Endodermal cell (in vitro differentiated cells): ENCODE results near the gene ZDHHC18. TPM values are rescaled to one million over a fixed set of nuclear protein-coding genes. Genes with fewer than 3 reads are reported as not detected.

ENCODE experiments used
- DNase-seq: peaks from one replicate; pipeline ENCODE4 v3.0.0-alpha.2; 2017
- H3K27ac ChIP-seq: 2 replicates; pipeline ENCODE4 v1.5.1; 2013; ENCODE audit warnings: mild to moderate bottlenecking, low read depth, low read length, moderate library complexity
- H3K27me3 ChIP-seq: 2 replicates; pipeline ENCODE4 v1.6.1; 2013; ENCODE audit warnings: mild to moderate bottlenecking, low read length, moderate library complexity; ENCODE audit not compliant: insufficient read depth, control insufficient read depth, poor library complexity, severe bottlenecking
- H3K36me3 ChIP-seq: 2 replicates; pipeline ENCODE4 v1.7.0; 2013; ENCODE audit warnings: mild to moderate bottlenecking, low read length, moderate library complexity; ENCODE audit not compliant: control insufficient read depth, insufficient read depth
- H3K4me1 ChIP-seq: one replicate; pipeline ENCODE4 v1.7.0; 2013; ENCODE audit warnings: low read length; ENCODE audit not compliant: control insufficient read depth, insufficient read depth
- H3K4me3 ChIP-seq: 2 replicates; pipeline ENCODE4 v1.5.1; 2013; ENCODE audit warnings: mild to moderate bottlenecking, low read length, moderate library complexity
- H3K9ac ChIP-seq: 2 replicates; pipeline ENCODE4 v1.6.1; 2013; ENCODE audit warnings: mild to moderate bottlenecking, low read length, moderate library complexity; ENCODE audit not compliant: poor library complexity, severe bottlenecking; ENCODE audit errors: extremely low read depth
- H3K9me3 ChIP-seq: 2 replicates; pipeline ENCODE4 v1.6.1; 2013; ENCODE audit warnings: mild to moderate bottlenecking, low read length, moderate library complexity; ENCODE audit not compliant: control insufficient read depth
- H3K27ac Mint-ChIP-seq: 2 replicates; pipeline ENCODE4 v1.8.0; 2020; ENCODE audit warnings: mixed read lengths
- H3K27me3 Mint-ChIP-seq: 2 replicates; pipeline ENCODE4 v1.8.0; 2021; ENCODE audit warnings: mild to moderate bottlenecking, mixed read lengths; ENCODE audit not compliant: insufficient read depth
- H3K36me3 Mint-ChIP-seq: 2 replicates; pipeline ENCODE4 v1.8.0; 2020; ENCODE audit warnings: low read depth, mixed read lengths
- H3K4me1 Mint-ChIP-seq: 2 replicates; pipeline ENCODE4 v1.8.0; 2020; ENCODE audit warnings: mixed read lengths
- H3K4me3 Mint-ChIP-seq: 2 replicates; pipeline ENCODE4 v1.8.0; 2020; ENCODE audit warnings: mild to moderate bottlenecking, moderate library complexity, mixed read lengths
- H3K9me3 Mint-ChIP-seq: 2 replicates; pipeline ENCODE4 v1.8.0; 2020; ENCODE audit warnings: mild to moderate bottlenecking, mixed read lengths
- WGBS, 2 experiments: methylation state at CpG; one replicate each; pipeline versions ENCODE4 v1.1.5 to v1.1.7; 2013; ENCODE audit warnings: missing lambda C conversion rate in 2 of 2, mixed read lengths in 1 of 2; ENCODE audit not compliant: insufficient coverage in 1 of 2, insufficient read length in 1 of 2; 5-methylcytosine and 5-hydroxymethylcytosine counted together
- total RNA-seq, 2 donors: library from RNA; stranded (reverse); fragmentation: NEBNext Ultra II Directional in 1 of 2; extraction: Animal tissue kit (Norgen Biotek cat#: 25700) in 1 of 2; gene quantifications; 2 replicates in 1 of 2; 3 replicates in 1 of 2; pipeline ENCODE4 v1.2.1, GENCODE V29; 2021
- TF ChIP-seq, protein P1 (sequence below): fragments of 200-600 bp; sonication (generic); conservative IDR thresholded peaks from 2 replicates; pipeline ENCODE4 v1.5.0; 2021; ENCODE audit warnings: antibody characterized with exemption, mild to moderate bottlenecking

Gene ZDHHC18
- total RNA-seq, 2 donors from 2014 or later: 39.7 to 42.4 TPM

DNA sequence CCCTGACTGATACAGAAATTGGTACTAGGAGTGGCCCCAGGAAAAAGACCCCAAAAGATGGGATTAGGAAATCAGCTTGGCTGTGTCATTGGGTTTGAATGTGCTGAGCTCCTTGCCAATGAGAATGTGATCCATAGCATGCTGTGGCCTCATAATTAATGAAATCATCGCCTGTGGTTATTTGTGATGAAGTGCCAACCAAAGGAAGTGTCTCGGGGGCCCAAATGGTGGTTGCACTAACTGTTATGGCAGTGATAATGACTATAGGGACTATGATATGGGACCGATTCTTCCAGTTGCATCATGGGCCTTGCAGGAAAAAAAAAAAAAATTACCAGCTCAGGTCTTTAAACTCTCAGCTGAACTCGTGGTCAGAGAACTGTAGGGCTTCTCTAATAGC lies 15.4 kb upstream of the ZDHHC18 start:
- Mint-ChIP-seq H3K36me3 (no peaks in the 10 kb centered on the region), H3K9me3 (peaks cover 8% of the 10 kb centered on the region), H3K27me3 (no peaks in the 10 kb centered on the region), H3K4me1 (no peaks in the 10 kb centered on the region), H3K4me3 (no peak overlapping the region), H3K27ac (no peak overlapping the region)
- TF ChIP-seq, protein P1, sequence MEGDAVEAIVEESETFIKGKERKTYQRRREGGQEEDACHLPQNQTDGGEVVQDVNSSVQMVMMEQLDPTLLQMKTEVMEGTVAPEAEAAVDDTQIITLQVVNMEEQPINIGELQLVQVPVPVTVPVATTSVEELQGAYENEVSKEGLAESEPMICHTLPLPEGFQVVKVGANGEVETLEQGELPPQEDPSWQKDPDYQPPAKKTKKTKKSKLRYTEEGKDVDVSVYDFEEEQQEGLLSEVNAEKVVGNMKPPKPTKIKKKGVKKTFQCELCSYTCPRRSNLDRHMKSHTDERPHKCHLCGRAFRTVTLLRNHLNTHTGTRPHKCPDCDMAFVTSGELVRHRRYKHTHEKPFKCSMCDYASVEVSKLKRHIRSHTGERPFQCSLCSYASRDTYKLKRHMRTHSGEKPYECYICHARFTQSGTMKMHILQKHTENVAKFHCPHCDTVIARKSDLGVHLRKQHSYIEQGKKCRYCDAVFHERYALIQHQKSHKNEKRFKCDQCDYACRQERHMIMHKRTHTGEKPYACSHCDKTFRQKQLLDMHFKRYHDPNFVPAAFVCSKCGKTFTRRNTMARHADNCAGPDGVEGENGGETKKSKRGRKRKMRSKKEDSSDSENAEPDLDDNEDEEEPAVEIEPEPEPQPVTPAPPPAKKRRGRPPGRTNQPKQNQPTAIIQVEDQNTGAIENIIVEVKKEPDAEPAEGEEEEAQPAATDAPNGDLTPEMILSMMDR: no peak
- 87 to 94% methylated on average over 4 of the region's 4 CpGs for WGBS, 2 experiments
- no peaks in the 10 kb centered on the region for H3K4me1 ChIP-seq
- no peak overlapping the region for H3K27ac ChIP-seq
- H3K27me3 ChIP-seq: no peaks in the 10 kb centered on the region
- H3K4me3 ChIP-seq: no peak overlapping the region
- no peak overlapping the region for H3K9ac ChIP-seq
- no peak for DNase-seq
- no peaks in the 10 kb centered on the region for H3K36me3 ChIP-seq
- H3K9me3 ChIP-seq: no peaks in the 10 kb centered on the region

DNA sequence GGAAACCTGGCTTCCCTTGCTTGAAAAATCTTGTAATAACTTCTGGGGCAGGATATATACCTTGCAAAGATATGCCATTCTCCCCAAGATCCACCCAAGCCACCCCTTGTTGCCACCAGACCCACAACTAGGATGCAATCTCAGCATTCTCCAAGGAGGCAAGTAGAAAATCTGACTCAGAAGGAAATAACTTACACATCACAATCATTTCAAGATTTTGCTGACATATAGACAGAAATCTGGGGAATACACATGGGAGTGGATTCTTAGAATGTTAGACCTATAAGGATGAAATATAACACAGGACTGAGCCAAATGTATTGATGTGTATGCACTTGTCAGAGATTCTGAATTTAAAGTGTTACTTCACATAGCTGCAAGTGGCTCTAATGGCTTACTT lies 14.8 kb upstream of the ZDHHC18 start:
- Histone ChIP-seq H3K9ac (no peak overlapping the region), H3K36me3 (no peaks in the 10 kb centered on the region), H3K4me3 (no peak overlapping the region), H3K4me1 (no peaks in the 10 kb centered on the region), H3K9me3 (no peaks in the 10 kb centered on the region), H3K27ac (no peak overlapping the region), H3K27me3 (no peaks in the 10 kb centered on the region)
- Mint-ChIP-seq H3K4me3 (no peak overlapping the region), H3K27ac (no peak overlapping the region), H3K4me1 (no peaks in the 10 kb centered on the region), H3K9me3 (peaks cover 6% of the 10 kb centered on the region), H3K36me3 (no peaks in the 10 kb centered on the region), H3K27me3 (no peaks in the 10 kb centered on the region)
- no peak for DNase-seq
- TF ChIP-seq, protein P1: no peak

DNA sequence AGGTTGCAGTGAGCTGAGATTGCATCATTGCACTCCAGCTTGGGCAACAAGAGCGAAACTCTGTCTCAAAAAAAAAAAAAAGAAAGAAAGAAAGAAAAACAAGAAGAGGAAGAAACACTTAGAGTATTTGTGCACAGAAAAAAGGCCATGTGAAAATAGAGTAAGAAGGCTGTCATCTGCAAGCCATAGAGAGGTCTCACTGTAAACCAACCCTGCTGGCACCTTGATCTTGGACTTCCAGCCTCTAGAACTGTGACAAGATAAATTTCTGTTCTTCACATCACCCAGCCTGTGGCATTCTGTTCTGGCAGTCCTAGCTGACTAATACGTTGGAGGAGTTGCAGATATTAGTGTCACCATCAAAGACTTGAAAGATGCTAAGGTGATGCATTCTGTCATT lies 12.1 kb upstream of the ZDHHC18 start:
- H3K4me1 ChIP-seq: no peaks in the 10 kb centered on the region
- TF ChIP-seq, protein P1: no peak
- WGBS, 2 experiments: 94% methylated on average over 2 of the region's 2 CpGs; no CpG with 5 or more reads in 1 of the 2 experiments
- H3K4me3 ChIP-seq: no peak overlapping the region
- Mint-ChIP-seq H3K27ac (no peak overlapping the region), H3K4me3 (no peak overlapping the region), H3K4me1 (no peaks in the 10 kb centered on the region), H3K36me3 (peaks cover 2% of the 10 kb centered on the region), H3K27me3 (no peaks in the 10 kb centered on the region), H3K9me3 (peaks cover 10% of the 10 kb centered on the region)
- no peaks in the 10 kb centered on the region for H3K9me3 ChIP-seq
- no peak for DNase-seq
- H3K27ac ChIP-seq: no peak overlapping the region
- H3K9ac ChIP-seq: no peak overlapping the region
- H3K27me3 ChIP-seq: no peaks in the 10 kb centered on the region
- no peaks in the 10 kb centered on the region for H3K36me3 ChIP-seq
